GM19193 (cell line): ENCODE data around the gene ANKS4B.

Experiments
- POLR2A ChIP-seq: IDR thresholded peaks from 4 replicates; pipeline ENCODE4 v1.6.1; 2011; ENCODE audit not compliant: insufficient read depth, insufficient read length; ENCODE audit errors: extremely low read depth

ANKS4B gene

GRCh38 chr16:21206550-21206949, 26.9 kb upstream of the ANKS4B start:
- TF ChIP-seq POLR2A = no peak

- TF ChIP-seq POLR2A = no peak
Measured at GRCh38 chr16:21208446-21209230, 24.9 kb upstream of the ANKS4B start.

GRCh38 chr16:21211486-21211885, 22.0 kb upstream of the ANKS4B start, which contains the start of gene ZP2:
Gene ZP2 (minus strand): TSS chr16:21211574. CDS start chr16:21211547, 27 bp downstream.
- TF ChIP-seq POLR2A = no peak

- TF ChIP-seq POLR2A = no peak
Measured at GRCh38 chr16:21214086-21214485, 19.4 kb upstream of the ANKS4B start.

- no peak for TF ChIP-seq POLR2A
Measured at GRCh38 chr16:21217121-21217520, 16.4 kb upstream of the ANKS4B start.

GRCh38 chr16:21218153-21218552, 15.3 kb upstream of the ANKS4B start:
- TF ChIP-seq POLR2A = no peak

GRCh38 chr16:21219551-21219950, 13.9 kb upstream of the ANKS4B start:
- TF ChIP-seq POLR2A = no peak

GRCh38 chr16:21222495-21223337, 10.8 kb upstream of the ANKS4B start:
- no peak for TF ChIP-seq POLR2A

- no peak for TF ChIP-seq POLR2A
Measured at GRCh38 chr16:21223787-21224186, 9.7 kb upstream of the ANKS4B start.

- TF ChIP-seq POLR2A = no peak
Measured at GRCh38 chr16:21224800-21225199, 8.7 kb upstream of the ANKS4B start.

- no peak for TF ChIP-seq POLR2A
Measured at GRCh38 chr16:21226749-21227148, 6.8 kb upstream of the ANKS4B start.

- TF ChIP-seq POLR2A = no peak
Measured at GRCh38 chr16:21227866-21228265, 5.6 kb upstream of the ANKS4B start.

- no peak for TF ChIP-seq POLR2A
Measured at GRCh38 chr16:21228361-21228872, 5.1 kb upstream of the ANKS4B start.

GRCh38 chr16:21233045-21233520, 416 bp upstream of the ANKS4B start:
- no peak for TF ChIP-seq POLR2A

GRCh38 chr16:21235199-21235585, 1.7 kb downstream of the ANKS4B start:
- TF ChIP-seq POLR2A = no peak
